HG03460 (cell line): ENCODE measurements around the gene CCDC197.

ENCODE experiments used
- ATAC-seq: cut with Tn5 transposase; IDR thresholded peaks from one replicate; pipeline ENCODE4 v1.9.1; 2021; ENCODE audit not compliant: unreplicated experiment

CCDC197 gene

GRCh38 chr14:93997082-93997481 lies at the start of gene CCDC197:
CCDC197 (plus strand) TSS chr14:93997301; CDS start chr14:93998132, 831 bp downstream.
- no peak for ATAC-seq

GRCh38 chr14:93949511-93950075 lies 47.5 kb upstream of the CCDC197 start:
- ATAC-seq, result no peak

GRCh38 chr14:93950948-93951634 lies 46.0 kb upstream of the CCDC197 start:
- ATAC-seq, result no peak

DNA sequence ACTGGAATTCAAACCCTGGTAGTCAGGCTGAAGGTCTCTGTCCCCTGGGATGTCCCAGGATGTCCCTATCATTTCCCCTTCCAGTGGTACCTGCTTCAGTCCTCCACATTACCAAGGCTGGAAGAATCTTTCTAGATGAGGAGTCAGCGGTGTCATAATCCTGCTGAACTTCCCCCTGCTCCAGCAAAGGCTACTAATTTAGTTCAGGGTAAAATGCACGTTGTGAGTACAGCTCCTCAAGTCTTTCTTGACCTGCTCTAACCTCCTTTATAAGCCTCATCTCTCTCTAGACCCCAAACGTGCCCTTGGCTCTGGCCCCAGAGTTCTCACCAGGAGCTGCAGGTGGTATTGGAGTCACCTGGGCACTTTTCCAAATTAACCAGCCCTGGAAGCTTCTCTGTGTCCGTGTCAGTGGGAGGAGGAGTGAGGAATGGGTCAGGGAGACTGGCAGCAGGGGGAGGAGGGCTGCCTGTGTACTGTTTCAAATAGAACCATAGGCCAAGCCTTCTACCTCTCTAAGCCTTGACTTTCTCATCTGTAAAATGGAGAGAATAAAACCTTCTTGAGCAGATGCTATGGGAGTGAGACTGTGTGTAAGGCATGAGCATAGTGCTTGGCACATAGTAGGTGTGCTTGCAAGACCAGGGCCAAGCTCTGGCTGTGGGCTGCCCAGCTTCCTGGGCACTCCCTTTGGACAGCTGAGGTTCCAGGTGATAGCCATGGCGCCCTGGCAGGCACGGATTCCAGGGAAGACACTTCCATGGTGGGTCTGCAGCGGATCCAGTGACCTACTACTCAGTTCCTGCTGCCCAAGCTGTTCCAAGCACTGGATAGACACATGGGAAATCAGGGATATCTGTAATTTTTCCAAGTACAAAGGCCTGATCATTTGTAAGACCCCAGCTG lies 45.2 kb upstream of the CCDC197 start:
- ATAC-seq, result no peak

DNA sequence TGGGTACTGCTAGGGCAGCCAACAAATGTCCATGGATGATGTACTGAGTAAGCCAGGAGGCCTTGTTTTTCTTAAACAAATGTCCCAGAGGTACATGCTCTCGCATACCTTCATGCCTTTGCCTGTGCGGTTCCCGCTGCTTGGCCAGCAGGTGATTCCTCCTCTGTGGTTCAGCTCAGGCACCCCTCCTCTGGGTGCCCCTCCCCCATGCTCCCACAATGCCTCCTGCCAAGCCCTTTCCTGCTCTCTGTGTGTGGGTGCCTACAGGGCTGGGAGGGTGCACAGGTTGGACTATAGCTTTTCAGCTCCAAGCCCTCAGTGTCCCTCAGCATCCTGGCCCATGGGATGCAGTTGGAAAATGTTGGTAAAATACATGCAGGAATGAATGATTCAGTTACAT lies 44.3 kb upstream of the CCDC197 start:
- ATAC-seq, result no peak

GRCh38 chr14:93953263-93953662 lies 43.8 kb upstream of the CCDC197 start:
- no peak for ATAC-seq

DNA sequence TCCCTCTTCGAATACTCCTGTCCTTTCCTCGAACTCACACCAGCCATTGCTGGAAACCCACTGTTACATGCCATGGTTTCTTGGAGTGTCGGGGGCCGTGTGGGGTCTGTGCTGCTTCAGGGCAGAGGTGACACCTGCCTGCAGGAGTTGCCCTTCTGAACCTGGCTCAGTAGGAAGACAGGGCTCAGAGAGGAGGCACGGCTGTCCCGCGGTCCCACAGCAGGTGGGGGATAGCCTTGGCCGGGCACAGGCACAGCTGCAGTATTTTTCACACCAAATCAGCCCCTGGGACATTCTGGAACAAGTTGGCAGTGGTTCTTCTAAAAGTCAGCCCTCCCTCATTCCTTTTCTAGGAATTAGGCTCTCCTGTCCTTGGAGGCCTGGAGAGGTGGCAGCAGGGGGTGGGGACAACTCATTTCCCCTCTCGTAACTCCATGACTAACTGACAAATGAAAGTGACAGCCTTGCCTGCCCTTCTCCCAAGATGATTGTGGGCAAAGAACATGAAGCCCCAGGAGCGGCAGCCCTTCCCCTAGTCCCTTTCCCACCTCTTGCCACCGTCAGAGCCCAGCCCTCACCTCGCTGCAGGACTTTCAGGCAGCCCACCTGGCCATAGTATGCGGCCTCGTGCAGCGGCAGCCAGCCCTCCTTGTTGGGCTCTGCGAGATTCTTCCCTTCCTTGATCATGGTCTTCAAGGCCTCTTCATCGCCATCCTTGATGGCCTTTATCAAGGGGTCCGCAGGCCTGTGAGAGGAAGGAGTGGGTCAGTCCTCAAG lies 43.2 kb upstream of the CCDC197 start:
- no peak for ATAC-seq

- no peak for ATAC-seq
Measured at GRCh38 chr14:93954516-93954830, 42.6 kb upstream of the CCDC197 start.

GRCh38 chr14:93954900-93955849 lies 41.9 kb upstream of the CCDC197 start:
- ATAC-seq, result peak; percentile 31

DNA sequence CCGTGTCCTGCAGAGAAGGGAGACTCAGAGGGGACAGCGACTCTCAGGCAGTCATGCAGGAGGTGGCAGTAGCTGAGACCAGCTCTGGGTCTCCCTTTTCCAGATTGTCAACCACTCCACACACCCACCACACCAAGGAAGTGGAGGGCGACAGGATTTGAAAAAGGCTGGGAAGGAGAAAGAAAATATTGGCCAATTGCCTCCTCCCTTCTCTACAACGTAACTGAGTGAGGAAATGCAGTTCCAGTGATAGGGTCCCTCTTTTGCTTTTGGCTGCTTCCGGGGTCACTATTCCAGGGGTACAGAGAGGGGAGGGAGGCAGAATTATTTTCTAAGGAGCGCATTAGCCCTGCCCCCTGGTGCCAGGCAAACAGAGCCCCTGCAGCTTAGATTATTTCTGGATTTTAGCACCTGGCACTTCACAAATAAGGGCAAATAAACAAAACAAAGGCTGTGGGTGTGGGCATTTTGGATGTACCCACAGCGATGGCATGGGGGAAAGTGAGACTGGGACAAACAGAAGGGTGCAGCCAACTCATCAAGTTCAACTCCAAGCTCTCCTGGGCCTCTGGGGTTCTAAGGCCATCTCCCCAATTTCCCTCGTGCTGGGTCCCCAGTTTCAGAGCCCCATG lies 41.1 kb upstream of the CCDC197 start:
- ATAC-seq, result no peak

GRCh38 chr14:93956514-93957332 lies 40.4 kb upstream of the CCDC197 start:
- ATAC-seq, result no peak

DNA sequence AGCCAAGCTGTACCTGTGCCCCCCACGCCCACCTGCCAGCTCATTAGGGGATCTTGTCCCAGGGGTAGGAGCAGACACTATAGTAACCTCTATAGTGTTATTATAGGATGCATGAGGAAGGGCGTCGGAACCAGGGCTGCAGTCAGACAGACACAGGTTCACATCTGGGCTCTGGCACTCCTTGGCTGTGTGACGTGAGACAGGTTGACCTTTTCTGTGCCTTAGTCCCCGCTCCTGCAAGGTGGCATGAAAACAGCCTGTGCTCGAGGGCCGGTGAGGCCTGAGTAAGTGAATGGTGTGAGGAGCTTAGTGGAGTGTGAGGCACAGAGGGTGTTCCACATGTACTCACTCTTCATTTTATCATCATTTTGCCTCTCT lies 39.8 kb upstream of the CCDC197 start:
- ATAC-seq, result no peak

DNA sequence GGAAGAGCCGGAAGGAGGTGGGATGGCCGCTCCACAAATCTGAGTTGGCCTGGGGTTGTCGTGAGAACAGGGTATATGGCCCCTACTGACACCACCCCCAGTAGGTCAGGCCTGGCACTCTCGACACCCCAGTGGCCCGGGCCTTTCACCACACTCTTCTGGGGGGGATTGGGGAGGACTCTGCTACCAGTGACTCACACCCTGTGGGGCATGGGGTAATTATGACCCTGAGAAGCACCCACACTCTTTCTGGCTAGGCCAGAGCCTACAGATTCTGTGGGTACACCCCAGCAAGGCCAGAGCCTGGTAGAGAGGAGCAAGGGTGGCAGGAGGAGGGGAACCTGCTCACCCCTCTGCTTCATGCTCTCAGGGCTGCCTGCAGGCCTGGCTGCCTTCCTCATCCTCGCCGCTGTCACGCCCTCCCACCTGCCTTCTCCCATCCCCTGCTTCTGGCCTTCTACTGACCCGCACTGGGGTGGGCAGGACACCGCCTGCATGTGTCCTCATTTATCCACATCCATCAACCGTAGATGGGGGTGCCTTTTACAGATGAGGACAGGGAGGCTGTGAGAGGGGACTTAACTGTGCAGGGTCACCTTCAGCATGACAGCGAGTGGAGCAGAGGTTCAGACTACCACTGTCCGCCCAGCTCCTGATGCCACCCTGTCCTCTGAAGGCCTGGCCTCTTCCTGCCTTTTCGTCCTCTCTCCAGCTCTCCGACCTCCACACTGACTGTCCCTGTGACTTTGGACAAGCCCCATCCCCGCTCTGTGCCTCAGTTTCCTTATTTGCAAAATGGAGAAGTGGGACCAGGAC lies 39.1 kb upstream of the CCDC197 start:
- ATAC-seq, result no peak

DNA sequence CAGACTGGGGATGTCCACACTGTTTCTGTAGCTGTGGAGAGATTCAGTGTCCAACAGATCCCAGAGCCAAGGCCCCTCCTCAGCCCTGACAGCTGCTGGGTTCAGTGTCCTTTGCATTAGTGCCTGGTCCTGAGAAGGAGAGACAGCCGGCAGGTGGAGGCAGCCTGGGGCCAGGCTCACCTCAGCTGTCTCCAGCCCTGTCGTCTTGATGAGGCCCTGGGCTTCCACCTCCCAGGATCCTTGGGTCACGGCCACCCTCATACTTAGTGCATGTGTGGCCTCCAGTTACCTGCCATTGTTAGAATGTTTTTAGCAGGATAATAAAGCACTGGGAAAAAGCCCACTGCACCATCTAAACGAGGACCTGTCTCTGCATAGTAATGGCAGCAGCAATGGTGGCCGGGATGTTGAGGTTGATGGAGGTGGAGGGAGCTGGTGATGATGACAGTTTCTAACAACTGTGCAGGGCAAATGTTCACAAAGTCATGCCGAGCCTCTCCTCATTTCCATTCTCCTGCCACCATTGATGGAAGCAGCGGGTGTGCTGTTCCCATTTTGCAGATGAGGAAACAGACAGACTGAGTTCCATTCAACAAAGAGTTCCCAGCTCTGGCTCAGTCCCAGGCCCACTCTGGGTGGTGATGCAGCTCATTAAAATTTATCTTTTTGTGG lies 38.4 kb upstream of the CCDC197 start:
- no peak for ATAC-seq

- peak; percentile 64 for ATAC-seq
Measured at GRCh38 chr14:93959239-93960107, 37.6 kb upstream of the CCDC197 start.

GRCh38 chr14:93960108-93960475 lies 37.0 kb upstream of the CCDC197 start:
- ATAC-seq, result no peak
